Mesenteric fat pad (tissue), 1 donor: ENCODE measurements around the gene TSPAN31. TPM values are rescaled to one million over a fixed set of nuclear protein-coding genes. Genes with fewer than 3 reads are reported as not detected.

Experiments
- DNase-seq: peaks from one replicate; pipeline ENCODE4 v3.0.0-alpha.2; 2020; ENCODE audit warnings: low spot score
- microRNA-seq: library from miRNA; unstranded; fragments of <30 nt; microRNA quantifications from one replicate; pipeline ENCODE4 v1.2.0, GENCODE V29; 2020; ENCODE audit warnings: borderline number of aligned reads
- total RNA-seq: library from RNA; stranded (reverse); fragmentation: NEBNext Ultra II Directional; extraction: Animal tissue kit (Norgen Biotek cat#: 25700); gene quantifications from one replicate; pipeline ENCODE4 v1.2.1, GENCODE V29; 2021
- donor health status: DM: yes; HTN: yes; CAD: no.

The TSPAN31 gene
- total RNA-seq, 1 donor from 2014 or later, result 35.0 TPM

- no peak for DNase-seq
These were observed 37.4 kb downstream of the TSPAN31 start for GRCh38 chr12:57782243-57782607.

DNA sequence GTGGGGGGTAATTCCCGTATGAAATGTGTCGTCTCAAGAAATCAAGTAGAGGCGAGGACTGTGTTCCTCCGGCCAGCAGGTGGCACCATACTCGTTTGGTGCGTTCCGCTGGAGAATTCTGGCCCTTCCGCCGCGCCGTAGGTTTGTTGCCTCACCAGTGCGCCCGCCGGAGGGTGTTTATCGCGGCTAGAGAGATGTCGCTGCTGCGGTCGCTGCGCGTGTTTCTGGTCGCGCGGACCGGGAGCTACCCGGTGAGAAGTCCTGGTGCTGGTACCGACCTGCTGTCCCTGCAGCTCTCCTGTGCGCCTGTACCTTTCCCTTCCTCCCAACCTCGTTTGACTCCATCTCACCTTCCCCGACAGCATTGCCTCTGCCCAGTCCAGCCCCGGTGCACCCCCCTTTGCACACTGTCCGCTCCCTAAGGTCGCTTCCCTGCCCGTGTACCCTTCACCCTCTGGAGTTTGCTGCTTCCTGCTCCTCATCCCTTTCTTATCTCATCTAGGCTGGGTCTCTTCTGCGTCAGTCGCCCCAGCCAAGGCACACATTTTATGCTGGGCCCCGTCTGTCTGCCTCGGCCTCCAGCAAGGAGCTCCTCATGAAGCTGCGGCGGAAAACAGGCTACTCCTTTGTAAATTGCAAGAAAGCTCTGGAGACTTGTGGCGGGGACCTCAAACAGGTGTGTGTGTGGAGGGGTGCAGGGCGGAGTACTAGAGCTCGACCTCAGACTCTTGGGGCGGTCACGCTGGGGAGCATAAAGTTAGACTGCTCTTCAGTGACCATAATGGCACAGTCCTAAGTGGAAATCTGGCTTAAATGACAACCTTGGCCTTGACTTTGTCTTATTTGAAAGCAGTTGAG is 38.0 kb downstream of the TSPAN31 start, which contains the start of gene TSFM:
Gene TSFM (plus strand): TSS at position 180 of the 858 bp plus-strand sequence. CDS start 15 bp downstream, at position 195.
- peak; percentile 98 for DNase-seq

GRCh38 chr12:57783466-57783801 is 38.6 kb downstream of the TSPAN31 start:
- no peak for DNase-seq

DNA sequence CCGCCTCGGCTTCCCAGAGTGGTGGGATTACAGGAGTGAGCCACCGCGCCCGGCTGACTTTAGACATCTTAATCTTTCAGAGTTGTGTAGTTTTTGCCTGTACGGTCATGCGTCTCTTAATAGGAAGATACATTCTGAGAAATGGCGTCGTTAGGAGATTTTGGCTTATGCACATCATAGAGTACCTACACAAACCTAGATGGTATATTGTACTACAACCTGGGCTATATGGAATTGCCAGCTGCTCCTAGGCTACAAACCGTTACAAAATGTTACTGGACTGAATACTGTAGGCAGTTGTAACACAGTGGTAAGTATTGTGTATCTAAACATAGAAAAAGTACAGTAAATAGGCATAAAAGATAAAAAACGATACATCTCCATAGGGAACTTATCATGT is 39.0 kb downstream of the TSPAN31 start:
- DNase-seq, result no peak

- no peak for DNase-seq
These were observed 49.1 kb downstream of the TSPAN31 start for GRCh38 chr12:57793920-57794319.

DNA sequence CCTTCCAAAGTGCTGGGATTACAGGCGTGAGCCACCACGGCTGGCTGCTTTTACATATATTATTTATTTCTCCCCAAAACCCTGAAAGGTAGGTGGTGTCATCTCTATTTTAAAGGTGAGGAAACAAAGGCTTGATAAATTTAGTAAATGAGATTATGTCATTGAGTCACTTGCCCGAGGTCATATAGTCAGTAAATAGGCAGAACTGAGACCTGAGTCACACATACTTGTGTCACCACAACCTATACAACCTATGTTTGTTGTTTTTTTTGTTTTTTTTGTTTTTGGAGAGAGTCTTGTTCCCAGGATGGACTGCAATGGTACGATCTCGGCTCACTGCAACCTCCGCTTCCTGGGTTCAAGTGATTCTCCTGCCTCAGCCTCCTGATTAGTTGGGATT is 50.5 kb downstream of the TSPAN31 start:
- DNase-seq, result no peak

DNA sequence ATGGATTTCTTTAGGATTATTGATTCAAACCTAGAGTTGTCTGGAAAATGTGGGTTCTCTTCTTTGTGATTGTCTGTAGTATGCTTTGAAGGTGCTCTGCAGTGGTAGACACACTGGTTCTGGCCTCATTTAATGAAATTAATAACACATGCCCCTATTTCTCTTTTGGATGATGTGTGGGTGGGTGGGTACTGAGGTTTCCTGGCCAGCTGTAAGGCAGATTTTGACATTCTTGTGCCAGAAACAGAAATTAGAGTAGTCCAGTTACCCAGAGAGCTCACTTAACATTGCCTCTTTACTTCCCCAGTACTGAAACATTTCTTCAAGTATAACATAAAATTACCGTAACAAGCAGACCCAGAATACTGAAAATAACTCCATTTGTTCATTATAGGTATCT is 52.2 kb downstream of the TSPAN31 start:
- DNase-seq, result no peak

GRCh38 chr12:57797933-57798332 is 53.1 kb downstream of the TSPAN31 start:
- DNase-seq, result no peak

Small RNA genes within 50 kb of the gene (microRNA-seq; reads per million reads assigned to microRNA genes)
- gene MIR6759, result not detected

Other genes with a start within 250 kb of the TSPAN31 start
- gene DDIT3, start 224.5 kb upstream of the TSPAN31 start, total RNA-seq, result 32.2 TPM
- gene MBD6, start 222.2 kb upstream of the TSPAN31 start, total RNA-seq, result 66.0 TPM
- gene DCTN2, start 197.8 kb upstream of the TSPAN31 start, total RNA-seq, result 106 TPM
- gene KIF5A, start 195.0 kb upstream of the TSPAN31 start, total RNA-seq, result not detected
- 14.3 TPM for gene PIP4K2C, start 153.8 kb upstream of the TSPAN31 start, total RNA-seq
- gene DTX3, start 140.2 kb upstream of the TSPAN31 start, total RNA-seq, result 7.2 TPM
- gene ARHGEF25, start 133.6 kb upstream of the TSPAN31 start, total RNA-seq, result 12.8 TPM
- 2.7 TPM for gene B4GALNT1, start 111.8 kb upstream of the TSPAN31 start, total RNA-seq
- 251 TPM for gene OS9, start 50.9 kb upstream of the TSPAN31 start, total RNA-seq
- 2.1 TPM for gene AGAP2, start 6.3 kb upstream of the TSPAN31 start, total RNA-seq
- 87.0 TPM for gene CDK4, start 7.3 kb downstream of the TSPAN31 start, total RNA-seq
- gene MARCHF9, start 10.1 kb downstream of the TSPAN31 start, total RNA-seq, result 11.3 TPM
- 1.8 TPM for gene CYP27B1, start 22.0 kb downstream of the TSPAN31 start, total RNA-seq
- 32.8 TPM for gene METTL1, start 27.1 kb downstream of the TSPAN31 start, total RNA-seq
- gene EEF1AKMT3, start 27.6 kb downstream of the TSPAN31 start, total RNA-seq, result 7.2 TPM
- 32.7 TPM for gene TSFM, start 37.7 kb downstream of the TSPAN31 start, total RNA-seq
- 5.7 TPM for gene AVIL, start 73.7 kb downstream of the TSPAN31 start, total RNA-seq
- gene CTDSP2, start 101.7 kb downstream of the TSPAN31 start, total RNA-seq, result 156 TPM
- 9.5 TPM for gene ATP23, start 196.5 kb downstream of the TSPAN31 start, total RNA-seq